Neuronal stem cell (in vitro differentiated cells): ENCODE results near the gene TUBA8.
A peak's percentile ranks its signal among the peaks of the same experiment; 100 is the strongest.
"Not testable (repeated sequence)": the region's sequence is repeated elsewhere in the genome, so short reads cannot be mapped to it uniquely, and the experiment has no call there.

Experiments
- DNase-seq: peaks from one replicate; pipeline ENCODE4 v3.0.0-alpha.2; 2013; ENCODE audit warnings: low spot score
- H2AFZ ChIP-seq: one replicate; pipeline ENCODE4 v1.6.1; 2013; ENCODE audit warnings: mild to moderate bottlenecking, low read length, inconsistent platforms
- H2AK5ac ChIP-seq: 2 replicates; pipeline ENCODE4 v1.6.1; 2013; ENCODE audit warnings: low read depth, mild to moderate bottlenecking, inconsistent platforms, low read length, moderate library complexity, mixed read lengths
- H2BK120ac ChIP-seq: 2 replicates; pipeline ENCODE4 v1.6.1; 2013; ENCODE audit warnings: low read depth, mild to moderate bottlenecking, inconsistent platforms, low read length, moderate library complexity, mixed read lengths
- H2BK12ac ChIP-seq: one replicate; pipeline ENCODE4 v1.6.1; 2013; ENCODE audit warnings: low read length, inconsistent platforms
- H2BK15ac ChIP-seq: 2 replicates; pipeline ENCODE4 v1.6.1; 2013; ENCODE audit warnings: mild to moderate bottlenecking, low read length, inconsistent platforms, mixed read lengths
- H2BK5ac ChIP-seq: one replicate; pipeline ENCODE4 v1.6.1; 2013; ENCODE audit warnings: inconsistent platforms, mild to moderate bottlenecking, low read length, moderate library complexity
- H3K14ac ChIP-seq: one replicate; pipeline ENCODE4 v1.6.1; 2013; ENCODE audit warnings: low read length, inconsistent platforms
- H3K18ac ChIP-seq: 2 replicates; pipeline ENCODE4 v1.6.1; 2013; ENCODE audit warnings: low read length, inconsistent platforms
- H3K23ac ChIP-seq: 2 replicates; pipeline ENCODE4 v1.6.1; 2013; ENCODE audit warnings: low read depth, mild to moderate bottlenecking, mixed read lengths, low read length, inconsistent platforms; ENCODE audit not compliant: poor library complexity
- H3K27ac ChIP-seq: replicated peaks from 3 replicates; pipeline ENCODE4 v1.5.1; 2013; ENCODE audit warnings: low read length, inconsistent platforms
- H3K27me3 ChIP-seq, 3 experiments: 2 replicates each; pipeline ENCODE4 v1.6.1; 2013; ENCODE audit warnings: low read length in 3 of 3, mild to moderate bottlenecking in 2 of 3, inconsistent platforms in 1 of 3, low read depth in 1 of 3, mixed read lengths in 1 of 3, moderate library complexity in 1 of 3; ENCODE audit not compliant: control insufficient read depth in 3 of 3, insufficient read depth in 3 of 3
- H3K36me3 ChIP-seq, 2 donors: replicated peaks in 1 of 2; 2 replicates each; pipeline ENCODE4 v1.6.1; 2013; ENCODE audit warnings: low read length in 2 of 2; ENCODE audit not compliant: control insufficient read depth in 2 of 2, insufficient read depth in 2 of 2
- H3K4ac ChIP-seq: 2 replicates; pipeline ENCODE4 v1.6.1; 2013; ENCODE audit warnings: inconsistent platforms, mild to moderate bottlenecking, low read length, moderate library complexity
- H3K4me1 ChIP-seq, 2 donors: 1 replicate in 1 of 2; 2 replicates in 1 of 2; pipeline ENCODE4 v1.6.1; 2013; ENCODE audit warnings: low read length in 2 of 2, low read depth in 1 of 2; ENCODE audit not compliant: control insufficient read depth in 2 of 2, insufficient read depth in 1 of 2
- H3K4me2 ChIP-seq: one replicate; pipeline ENCODE4 v1.6.1; 2013; ENCODE audit warnings: mild to moderate bottlenecking, low read length, inconsistent platforms; ENCODE audit not compliant: insufficient read depth, poor library complexity, severe bottlenecking
- H3K4me3 ChIP-seq, 2 donors: 2 replicates each; pipeline ENCODE4 v1.5.1; 2013; ENCODE audit warnings: low read length in 2 of 2, mild to moderate bottlenecking in 2 of 2, inconsistent platforms in 1 of 2, moderate library complexity in 1 of 2
- H3K79me1 ChIP-seq: one replicate; pipeline ENCODE4 v1.6.1; 2013; ENCODE audit warnings: low read depth, mild to moderate bottlenecking, inconsistent platforms, low read length, moderate library complexity
- H3K9ac ChIP-seq: one replicate; pipeline ENCODE4 v1.6.1; 2013; ENCODE audit warnings: mild to moderate bottlenecking, low read depth, low read length, inconsistent platforms; ENCODE audit not compliant: poor library complexity
- H3K9me3 ChIP-seq, 2 donors: replicated peaks in 1 of 2; 2 replicates each; pipeline versions ENCODE3 to v1.6.1; 2013; ENCODE audit warnings: low read length in 2 of 2, mild to moderate bottlenecking in 2 of 2, inconsistent platforms in 1 of 2, low read depth in 1 of 2, mixed read lengths in 1 of 2, moderate library complexity in 1 of 2; ENCODE audit not compliant: control insufficient read depth in 2 of 2, insufficient read depth in 1 of 2
- H4K8ac ChIP-seq: one replicate; pipeline ENCODE4 v1.6.1; 2013; ENCODE audit warnings: low read depth, mild to moderate bottlenecking, inconsistent platforms, low read length, moderate library complexity
- H4K91ac ChIP-seq: one replicate; pipeline ENCODE4 v1.6.1; 2013; ENCODE audit warnings: low read length, low read depth, mild to moderate bottlenecking, inconsistent platforms; ENCODE audit not compliant: poor library complexity
- WGBS, 2 donors: extraction: QIAGEN DNeasy Blood & Tissue Kit; methylation state at CpG; one replicate each; pipeline ENCODE4 v1.1.7; 2013; ENCODE audit warnings: missing lambda C conversion rate in 2 of 2, mixed read lengths in 1 of 2; ENCODE audit not compliant: insufficient read length in 2 of 2, insufficient replicate concordance in 1 of 2; ENCODE audit errors: extremely low coverage in 2 of 2; 5-methylcytosine and 5-hydroxymethylcytosine counted together

Gene TUBA8

GRCh38 chr22:18121954-18122554, 11.4 kb downstream of the TUBA8 start:
- H4K91ac ChIP-seq, result no peak overlapping the region
- peaks cover 9% of the 10 kb centered on the region in 2 donors for H3K4me1 ChIP-seq
- no peak overlapping the region for H3K4me3 ChIP-seq
- no peak overlapping the region for H3K27ac ChIP-seq
- no peak overlapping the region for H3K9ac ChIP-seq
- H3K27me3 ChIP-seq, result no peaks in the 10 kb centered on the region
- H3K18ac ChIP-seq, result no peak overlapping the region
- H3K14ac ChIP-seq, result no peak overlapping the region
- no peak overlapping the region for H2BK15ac ChIP-seq
- no peaks in the 10 kb centered on the region for H3K79me1 ChIP-seq
- DNase-seq, result peak; percentile 27
- H3K9me3 ChIP-seq, result no peaks in the 10 kb centered on the region
- H2BK120ac ChIP-seq, result no peak overlapping the region
- H2AFZ ChIP-seq, result no peak overlapping the region
- no CpG with 5 or more reads among the region's 5 CpGs for WGBS, 2 donors
- H2BK5ac ChIP-seq, result no peak overlapping the region
- H3K4me2 ChIP-seq, result no peak overlapping the region
- no peak overlapping the region for H2AK5ac ChIP-seq
- H3K23ac ChIP-seq, result no peak overlapping the region
- H2BK12ac ChIP-seq, result no peak overlapping the region
- no peak overlapping the region for H4K8ac ChIP-seq
- H3K4ac ChIP-seq, result no peak overlapping the region
- peaks cover 3 to 7% of the 10 kb centered on the region in 2 donors for H3K36me3 ChIP-seq

DNA sequence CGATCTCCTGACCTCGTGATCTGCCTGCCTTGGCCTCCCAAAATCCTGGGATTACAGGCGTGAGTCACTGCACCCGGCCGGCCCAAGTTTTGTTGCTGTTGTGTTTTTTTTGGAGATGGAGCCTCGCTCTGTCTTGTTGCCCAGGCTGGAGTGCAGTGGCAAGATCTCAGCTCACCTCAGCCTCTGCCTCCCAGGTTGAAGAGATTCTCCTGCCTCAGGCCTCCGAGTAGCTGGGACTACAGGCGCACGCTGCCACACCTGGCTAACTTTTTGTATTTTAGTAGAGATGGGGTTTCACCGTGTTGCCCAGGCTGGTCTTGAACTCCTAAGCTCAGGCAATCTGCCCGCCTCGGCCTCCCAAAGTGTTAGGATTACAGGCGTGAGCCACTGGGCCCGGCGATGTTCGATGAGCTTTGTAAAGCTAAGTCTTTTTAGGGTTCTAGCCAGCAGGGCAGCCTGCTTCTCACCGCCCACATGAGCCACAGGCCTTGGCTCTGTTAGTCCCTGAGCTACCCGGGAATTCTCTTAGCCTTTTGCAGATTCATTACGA, 12.9 kb downstream of the TUBA8 start:
- H3K27ac ChIP-seq, H2BK15ac ChIP-seq, H3K4me2 ChIP-seq, H3K36me3 ChIP-seq, H3K4ac ChIP-seq, DNase-seq, H3K14ac ChIP-seq, H2BK5ac ChIP-seq, H3K4me1 ChIP-seq, H3K18ac ChIP-seq, H3K79me1 ChIP-seq, H4K8ac ChIP-seq, H3K27me3 ChIP-seq, H2AFZ ChIP-seq, H2AK5ac ChIP-seq, H2BK120ac ChIP-seq, H3K4me3 ChIP-seq, H4K91ac ChIP-seq, H2BK12ac ChIP-seq, H3K23ac ChIP-seq, H3K9ac ChIP-seq, H3K9me3 ChIP-seq: not testable (repeated sequence)
- no CpG with 5 or more reads among the region's 19 CpGs for WGBS, 2 donors

DNA sequence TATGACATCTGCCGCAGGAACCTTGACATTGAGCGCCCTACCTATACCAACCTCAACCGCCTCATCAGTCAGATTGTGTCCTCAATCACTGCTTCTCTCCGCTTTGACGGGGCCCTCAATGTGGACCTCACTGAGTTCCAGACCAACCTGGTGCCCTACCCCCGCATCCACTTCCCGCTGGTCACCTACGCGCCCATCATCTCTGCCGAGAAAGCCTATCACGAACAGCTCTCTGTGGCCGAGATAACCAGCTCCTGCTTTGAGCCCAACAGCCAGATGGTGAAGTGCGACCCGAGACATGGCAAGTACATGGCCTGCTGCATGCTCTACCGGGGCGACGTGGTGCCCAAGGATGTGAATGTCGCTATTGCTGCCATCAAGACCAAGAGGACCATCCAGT, 16.0 kb downstream of the TUBA8 start:
- no CpG with 5 or more reads among the region's 18 CpGs for WGBS, 2 donors
- Histone ChIP-seq H2BK15ac (no peak overlapping the region), H3K27me3 (no peaks in the 10 kb centered on the region), H3K4ac (no peak overlapping the region), H2AK5ac (no peak overlapping the region), H2AFZ (no peak overlapping the region), H2BK120ac (no peak overlapping the region), H3K9me3 (no peaks in the 10 kb centered on the region), H3K36me3 (peaks cover 3 to 7% of the 10 kb centered on the region in 2 donors), H3K14ac (no peak overlapping the region), H2BK12ac (no peak overlapping the region), H3K79me1 (no peaks in the 10 kb centered on the region), H3K23ac (peak overlapping the region; percentile 38), H3K18ac (no peak overlapping the region), H4K91ac (no peak overlapping the region), H3K9ac (no peak overlapping the region), H3K4me3 (no peak overlapping the region), H4K8ac (no peak overlapping the region), H3K27ac (no peak overlapping the region), H3K4me2 (no peak overlapping the region), H2BK5ac (no peak overlapping the region), H3K4me1 (peaks cover 3 to 4% of the 10 kb centered on the region in 2 donors)
- no peak for DNase-seq

- H4K91ac ChIP-seq, result no peak overlapping the region
- no peak overlapping the region for H3K4ac ChIP-seq
- no peak overlapping the region for H3K18ac ChIP-seq
- peaks cover 3 to 7% of the 10 kb centered on the region in 2 donors for H3K36me3 ChIP-seq
- no peak overlapping the region for H3K14ac ChIP-seq
- no peak overlapping the region for H2BK5ac ChIP-seq
- H4K8ac ChIP-seq, result no peak overlapping the region
- no peak overlapping the region for H2BK15ac ChIP-seq
- no peak for DNase-seq
- H2AFZ ChIP-seq, result no peak overlapping the region
- no peak overlapping the region for H3K23ac ChIP-seq
- H3K27me3 ChIP-seq, result no peaks in the 10 kb centered on the region
- no peak overlapping the region for H2AK5ac ChIP-seq
- H3K79me1 ChIP-seq, result no peaks in the 10 kb centered on the region
- no peaks in the 10 kb centered on the region for H3K4me1 ChIP-seq
- H3K9ac ChIP-seq, result no peak overlapping the region
- H3K4me3 ChIP-seq, result no peak overlapping the region
- H3K9me3 ChIP-seq, result no peaks in the 10 kb centered on the region
- H2BK120ac ChIP-seq, result no peak overlapping the region
- H3K4me2 ChIP-seq, result no peak overlapping the region
- no peak overlapping the region for H2BK12ac ChIP-seq
- WGBS, 2 donors, result no CpG with 5 or more reads among the region's 8 CpGs
- no peak overlapping the region for H3K27ac ChIP-seq
Observed at GRCh38 chr22:18130018-18130417, 19.4 kb downstream of the TUBA8 start.
